Right lobe of liver (tissue), 6 donors: ENCODE results near the gene SRD5A1. TPM values are rescaled to one million over a fixed set of nuclear protein-coding genes. Genes with fewer than 3 reads are reported as not detected.

Experiments
- ATAC-seq, 4 donors: fragments of 200-7000 bp; cut with Tn5 transposase; one replicate each; pipeline ENCODE4 v1.9.1; 2020; ENCODE audit warnings: mild to moderate bottlenecking in 4 of 4, moderate library complexity in 4 of 4
- DNase-seq, 3 donors: peaks; one replicate each; pipeline ENCODE4 v3.0.0-alpha.2; 2020
- H3K27ac ChIP-seq, 3 donors: fragments of 200-600 bp; one replicate each; pipeline ENCODE4 v1.8.0; 2022
- H3K27me3 ChIP-seq, 2 donors: fragments of 200-600 bp; one replicate each; pipeline ENCODE4 v1.8.0; 2022
- H3K36me3 ChIP-seq, 4 donors: fragments of 200-600 bp; sonication (generic) in 1 of 4; one replicate each; pipeline versions ENCODE4 v1.5.1 to v1.8.0; 2017 to 2022; ENCODE audit warnings: control low read depth in 1 of 4
- H3K4me1 ChIP-seq, 4 donors: fragments of 200-600 bp; sonication (generic) in 1 of 4; one replicate each; pipeline versions ENCODE4 v1.5.1 to v1.8.0; 2017 to 2022; ENCODE audit warnings: control low read depth in 1 of 4
- H3K4me3 ChIP-seq, 3 donors: fragments of 200-600 bp; one replicate each; pipeline ENCODE4 v1.8.0; 2022
- H3K9me3 ChIP-seq, 4 donors: fragments of 200-600 bp; sonication (generic) in 1 of 4; one replicate each; pipeline versions ENCODE4 v1.5.1 to v1.8.0; 2017 to 2022; ENCODE audit warnings: control low read depth in 1 of 4
- CTCF ChIP-seq, 4 donors: fragments of 200-600 bp in 3 of 4; fragments of 450-650 bp in 1 of 4; IDR thresholded peaks; one replicate each; pipeline versions ENCODE4 v1.5.1 to v1.8.0; 2016 to 2022; ENCODE audit warnings: antibody characterized with exemption in 4 of 4, mild to moderate bottlenecking in 2 of 4
- POLR2A ChIP-seq: fragments of 450-650 bp; IDR thresholded peaks from one replicate; pipeline ENCODE4 v1.6.1; 2017; ENCODE audit warnings: antibody characterized with exemption, mild to moderate bottlenecking
- WGBS: methylation state at CpG from one replicate; pipeline ENCODE4 v1.1.6; 2018; ENCODE audit warnings: low coverage, low lambda C conversion rate; ENCODE audit not compliant: insufficient coverage; ENCODE audit errors: missing lambda C conversion rate; 5-methylcytosine and 5-hydroxymethylcytosine counted together
- intact Hi-C, 2 donors: fragments of 100-400 bp; cut with DNase I; formaldehyde crosslinking; loops; one replicate each; pipeline versions ENCODE4 v1.11.2 to v1.14.1; 2022
- total RNA-seq, 6 experiments: library from RNA; depleted of rRNA in 2 of 6; stranded (reverse); fragments of >200 nt in 2 of 6; fragmentation: NEBNext Ultra II Directional in 3 of 6; extraction: Animal tissue kit (Norgen Biotek cat#: 25700) in 3 of 6; gene quantifications; one replicate each; pipeline versions ENCODE4 v1.1.0 to v1.2.4, GENCODE V29; 2016 to 2023
- donor health status: DM: no; HTN: yes; CAD: no.
- donor health status: DM: no; HTN: no; CAD: no.
- donor health status: DM: no; HTN: no; CAD: no.
- donor health status: DM: no; HTN: yes; CAD: no.
- donor health status: DM: no; HTN: yes; CAD: no.

Gene SRD5A1
- total RNA-seq, 6 experiments from 2014 or later = 13.5 to 87.6 (median 52.2) TPM

- TF ChIP-seq POLR2A (no peak), CTCF (IDR thresholded peaks at IDR 0.05) (no peak)
- no peaks in the 10 kb centered on the region for H3K36me3 ChIP-seq
- no peak overlapping the region for H3K4me3 ChIP-seq
- no peaks in the 10 kb centered on the region for H3K4me1 ChIP-seq
- peak in 2 of 4 donors; percentile 22 to 26 for ATAC-seq
- 69% methylated on average over 8 of the region's 11 CpGs for WGBS
- intact Hi-C loops = loop anchor here in 1 of 2 donors (10.0 kb wide), 1 partner anchor 70 kb away; the partner anchor contains the start of genes NSUN2 and SRD5A1
- no peaks in the 10 kb centered on the region for H3K27me3 ChIP-seq
- H3K9me3 ChIP-seq = no peaks in the 10 kb centered on the region
- no peak overlapping the region for H3K27ac ChIP-seq
- no peak for DNase-seq
Measured at GRCh38 chr5:6704361-6704851, 71.2 kb downstream of the SRD5A1 start.

GRCh38 chr5:6705088-6705487 is 71.8 kb downstream of the SRD5A1 start:
- H3K4me3 ChIP-seq = no peak overlapping the region
- H3K27ac ChIP-seq = no peak overlapping the region
- ATAC-seq (no peak), DNase-seq (no peak)
- 78% methylated on average over 6 of the region's 6 CpGs for whole genome bisulfite sequencing
- H3K27me3 ChIP-seq = no peaks in the 10 kb centered on the region
- TF ChIP-seq CTCF (IDR thresholded peaks at IDR 0.05) (no peak), POLR2A (no peak)
- no peaks in the 10 kb centered on the region for H3K9me3 ChIP-seq
- H3K36me3 ChIP-seq = no peaks in the 10 kb centered on the region
- intact Hi-C loops = loop anchor here in 1 of 2 donors (10.0 kb wide), 1 partner anchor 70 kb away; the partner anchor contains the start of genes NSUN2 and SRD5A1
- no peaks in the 10 kb centered on the region for H3K4me1 ChIP-seq

GRCh38 chr5:6705959-6706358 is 72.7 kb downstream of the SRD5A1 start:
- Histone ChIP-seq H3K9me3 (no peaks in the 10 kb centered on the region), H3K4me3 (no peak overlapping the region), H3K27me3 (no peaks in the 10 kb centered on the region), H3K36me3 (no peaks in the 10 kb centered on the region), H3K27ac (no peak overlapping the region), H3K4me1 (no peaks in the 10 kb centered on the region)
- no peak for DNase-seq
- TF ChIP-seq CTCF (IDR thresholded peaks at IDR 0.05) (no peak), POLR2A (no peak)
- intact Hi-C loops = loop anchor here in 1 of 2 donors (10.0 kb wide), 1 partner anchor 71 kb away; the partner anchor contains the start of genes NSUN2 and SRD5A1
- peak in 1 of 4 donors; percentile 32 for ATAC-seq
- WGBS = 69% methylated on average over 4 of the region's 5 CpGs

- no peak for TF ChIP-seq CTCF (IDR thresholded peaks at IDR 0.05)
- TF ChIP-seq POLR2A = no peak
- ATAC-seq = no peak
- no peak for DNase-seq
- H3K36me3 ChIP-seq = no peaks in the 10 kb centered on the region
- intact Hi-C loops = loop anchor here in 1 of 2 donors (10.0 kb wide), 1 partner anchor 73 kb away; the partner anchor contains the start of genes NSUN2 and SRD5A1
- H3K4me1 ChIP-seq = peaks cover 0 to 7% (median 0%) of the 10 kb centered on the region in 4 donors
- WGBS = 55% methylated on average over 6 of the region's 6 CpGs
- no peak overlapping the region for H3K27ac ChIP-seq
- H3K9me3 ChIP-seq = no peaks in the 10 kb centered on the region
- no peaks in the 10 kb centered on the region for H3K27me3 ChIP-seq
- no peak overlapping the region for H3K4me3 ChIP-seq
Measured at GRCh38 chr5:6707852-6708251, 74.6 kb downstream of the SRD5A1 start.
